Ovary (tissue), 3 donors: Measurements from ENCODE around the gene RYR3.

Experiments
- POLR2A ChIP-seq: fragments of 450-650 bp; IDR thresholded peaks from one replicate; pipeline ENCODE4 v1.6.1; 2017; ENCODE audit warnings: antibody characterized with exemption, mild to moderate bottlenecking, moderate library complexity
- TF ChIP-seq, protein P1 (sequence below), 3 donors: fragments of 450-650 bp in 2 of 3; fragments of 200-600 bp in 1 of 3; IDR thresholded peaks; one replicate each; pipeline versions ENCODE4 v1.5.1 to v1.8.0; 2016 to 2022; ENCODE audit warnings: antibody characterized with exemption in 3 of 3, mild to moderate bottlenecking in 1 of 3
- donor health status: DM: no; HTN: no; CAD: no.

DNA sequence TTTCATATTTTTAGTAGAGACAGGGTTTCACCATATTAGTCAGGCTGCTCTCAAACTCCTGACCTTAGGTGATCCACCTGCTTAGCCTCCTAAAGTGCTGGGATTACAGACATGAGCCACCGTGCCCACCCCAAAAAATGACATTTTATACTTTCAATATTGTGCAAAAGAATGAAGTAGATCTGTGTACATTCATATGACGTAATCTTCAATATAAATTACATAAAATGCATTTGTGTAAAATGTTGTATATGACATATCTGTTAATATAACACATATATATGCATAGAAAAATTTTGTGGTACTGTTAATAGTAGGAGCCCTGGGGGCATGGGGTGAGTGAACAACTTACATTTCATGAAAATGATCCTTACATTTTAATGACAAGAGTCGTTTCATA, 71.7 kb downstream of the RYR3 start:
- TF ChIP-seq, protein P1, sequence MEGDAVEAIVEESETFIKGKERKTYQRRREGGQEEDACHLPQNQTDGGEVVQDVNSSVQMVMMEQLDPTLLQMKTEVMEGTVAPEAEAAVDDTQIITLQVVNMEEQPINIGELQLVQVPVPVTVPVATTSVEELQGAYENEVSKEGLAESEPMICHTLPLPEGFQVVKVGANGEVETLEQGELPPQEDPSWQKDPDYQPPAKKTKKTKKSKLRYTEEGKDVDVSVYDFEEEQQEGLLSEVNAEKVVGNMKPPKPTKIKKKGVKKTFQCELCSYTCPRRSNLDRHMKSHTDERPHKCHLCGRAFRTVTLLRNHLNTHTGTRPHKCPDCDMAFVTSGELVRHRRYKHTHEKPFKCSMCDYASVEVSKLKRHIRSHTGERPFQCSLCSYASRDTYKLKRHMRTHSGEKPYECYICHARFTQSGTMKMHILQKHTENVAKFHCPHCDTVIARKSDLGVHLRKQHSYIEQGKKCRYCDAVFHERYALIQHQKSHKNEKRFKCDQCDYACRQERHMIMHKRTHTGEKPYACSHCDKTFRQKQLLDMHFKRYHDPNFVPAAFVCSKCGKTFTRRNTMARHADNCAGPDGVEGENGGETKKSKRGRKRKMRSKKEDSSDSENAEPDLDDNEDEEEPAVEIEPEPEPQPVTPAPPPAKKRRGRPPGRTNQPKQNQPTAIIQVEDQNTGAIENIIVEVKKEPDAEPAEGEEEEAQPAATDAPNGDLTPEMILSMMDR (IDR thresholded peaks at IDR 0.05), result no peak
- TF ChIP-seq POLR2A, result no peak
